Tibial nerve (tissue), 4 donors: ENCODE measurements around the gene DCN. TPM values are rescaled to one million over a fixed set of nuclear protein-coding genes. Genes with fewer than 3 reads are reported as not detected.

Experiments used
- DNase-seq, 2 donors: peaks; one replicate each; pipeline ENCODE4 v3.0.0-alpha.2; 2019; ENCODE audit warnings: low spot score in 2 of 2
- H3K27ac ChIP-seq, 4 donors: fragments of 200-600 bp; sonication (generic) in 3 of 4; one replicate each; pipeline ENCODE4 v1.5.1; 2017 to 2019; ENCODE audit warnings: mild to moderate bottlenecking in 1 of 4
- H3K27me3 ChIP-seq, 2 donors: fragments of 200-600 bp; sonication (generic) in 1 of 2; one replicate each; pipeline versions ENCODE4 v1.5.1 to v1.6.0; 2017 to 2019
- H3K36me3 ChIP-seq, 3 donors: fragments of 200-600 bp; sonication (generic); one replicate each; pipeline ENCODE4 v1.5.1; 2018 to 2019
- H3K4me1 ChIP-seq, 4 donors: fragments of 200-600 bp; sonication (generic) in 3 of 4; one replicate each; pipeline ENCODE4 v1.5.1; 2017 to 2019
- H3K4me3 ChIP-seq, 4 donors: fragments of 200-600 bp; sonication (generic) in 3 of 4; one replicate each; pipeline ENCODE4 v1.5.1; 2017 to 2019; ENCODE audit warnings: mild to moderate bottlenecking in 1 of 4, moderate library complexity in 1 of 4
- H3K9me3 ChIP-seq, 4 donors: fragments of 200-600 bp; sonication (generic) in 3 of 4; one replicate each; pipeline ENCODE4 v1.5.1; 2017 to 2019
- CTCF ChIP-seq, 5 experiments: fragments of 200-600 bp in 3 of 5; fragments of 450-650 bp in 2 of 5; sonication (generic) in 3 of 5; IDR thresholded peaks; one replicate each; pipeline ENCODE4 v1.5.1; 2016 to 2019; ENCODE audit warnings: antibody characterized with exemption in 5 of 5, mild to moderate bottlenecking in 3 of 5, moderate library complexity in 2 of 5
- EP300 ChIP-seq, 2 donors: sonication (generic); formaldehyde crosslinking; IDR thresholded peaks; one replicate each; pipeline ENCODE4 v1.6.1; 2017; ENCODE audit warnings: antibody characterized with exemption in 2 of 2, mild to moderate bottlenecking in 1 of 2
- POLR2A ChIP-seq, 2 donors: fragments of 450-650 bp; IDR thresholded peaks; one replicate each; pipeline ENCODE4 v1.6.1; 2017; ENCODE audit warnings: antibody characterized with exemption in 2 of 2, mild to moderate bottlenecking in 2 of 2, moderate library complexity in 2 of 2
- WGBS, 2 donors: methylation state at CpG; one replicate each; pipeline ENCODE4 v1.1.5; 2018; 5-methylcytosine and 5-hydroxymethylcytosine counted together
- total RNA-seq, 4 donors: library from RNA; depleted of rRNA; stranded (reverse); fragments of >200 nt; gene quantifications; one replicate each; pipeline ENCODE4 v1.1.0, GENCODE V29; 2016

Gene DCN
- total RNA-seq, 4 donors from 2014 or later = 1,578 to 4,304 (median 2,586) TPM

- Histone ChIP-seq H3K36me3 (peaks cover 0 to 3% (median 0%) of the 10 kb centered on the region in 3 donors), H3K27me3 (no peaks in the 10 kb centered on the region), H3K4me1 (peaks cover 5 to 42% (median 11%) of the 10 kb centered on the region in 4 donors), H3K27ac (no peak overlapping the region), H3K9me3 (no peaks in the 10 kb centered on the region), H3K4me3 (no peak overlapping the region)
- WGBS, 2 donors = 67 to 68% methylated on average over 3 of the region's 3 CpGs
- TF ChIP-seq EP300 (IDR thresholded peaks at IDR 0.05) (no peak), POLR2A (IDR thresholded peaks at IDR 0.05) (no peak), CTCF (IDR thresholded peaks at IDR 0.05) (no peak)
- DNase-seq = no peak
Measured at GRCh38 chr12:91143206-91143605, 39.4 kb downstream of the DCN start.

- H3K9me3 ChIP-seq = no peaks in the 10 kb centered on the region
- H3K36me3 ChIP-seq = no peaks in the 10 kb centered on the region
- no peaks in the 10 kb centered on the region for H3K27me3 ChIP-seq
- H3K4me3 ChIP-seq = no peak overlapping the region
- WGBS, 2 donors = 40 to 45% methylated on average over 3 of the region's 3 CpGs
- no peak for DNase-seq
- peaks cover 5 to 50% (median 11%) of the 10 kb centered on the region in 4 donors for H3K4me1 ChIP-seq
- no peak for TF ChIP-seq CTCF (IDR thresholded peaks at IDR 0.05)
- no peak for TF ChIP-seq EP300 (IDR thresholded peaks at IDR 0.05)
- TF ChIP-seq POLR2A (IDR thresholded peaks at IDR 0.05) = no peak
- H3K27ac ChIP-seq = peak overlapping the region in 1 of 4 donors; percentile 4
Measured at GRCh38 chr12:91142221-91142631, 40.4 kb downstream of the DCN start.

GRCh38 chr12:91140026-91140931 lies 42.3 kb downstream of the DCN start:
- Histone ChIP-seq H3K36me3 (no peaks in the 10 kb centered on the region), H3K4me3 (no peak overlapping the region), H3K4me1 (peaks cover 5 to 50% (median 11%) of the 10 kb centered on the region in 4 donors), H3K9me3 (no peaks in the 10 kb centered on the region), H3K27ac (peak overlapping the region in 3 of 4 donors; percentile 41 to 77 (median 70)), H3K27me3 (no peaks in the 10 kb centered on the region)
- 33 to 38% methylated on average over 1 of the region's 1 CpG for WGBS, 2 donors
- TF ChIP-seq POLR2A (IDR thresholded peaks at IDR 0.05) = no peak
- peak in 1 of 2 donors; percentile 63 for TF ChIP-seq EP300 (IDR thresholded peaks at IDR 0.05)
- peak in 1 of 2 donors; percentile 54 for DNase-seq

- H3K36me3 ChIP-seq = no peaks in the 10 kb centered on the region
- WGBS, 2 donors = 41 to 48% methylated on average over 2 of the region's 2 CpGs
Measured at GRCh38 chr12:91139286-91139685, 43.3 kb downstream of the DCN start.

GRCh38 chr12:91138337-91138920 lies 44.2 kb downstream of the DCN start:
- H3K4me1 ChIP-seq = peaks cover 5 to 50% (median 11%) of the 10 kb centered on the region in 4 donors
- peak overlapping the region in 3 of 4 donors; percentile 31 to 77 (median 70) for H3K27ac ChIP-seq
- 32 to 48% methylated on average over 1 of the region's 1 CpG for WGBS, 2 donors
- H3K4me3 ChIP-seq = no peak overlapping the region
- H3K36me3 ChIP-seq = no peaks in the 10 kb centered on the region
- DNase-seq = no peak
- no peak for TF ChIP-seq CTCF (IDR thresholded peaks at IDR 0.05)
- no peak for TF ChIP-seq POLR2A (IDR thresholded peaks at IDR 0.05)
- no peak for TF ChIP-seq EP300 (IDR thresholded peaks at IDR 0.05)
- H3K27me3 ChIP-seq = no peaks in the 10 kb centered on the region
- no peaks in the 10 kb centered on the region for H3K9me3 ChIP-seq

More at GRCh38 chr12:91139286-91139685, 43.3 kb downstream of the DCN start:
- no peak for TF ChIP-seq CTCF (IDR thresholded peaks at IDR 0.05)
- TF ChIP-seq EP300 (IDR thresholded peaks at IDR 0.05) = no peak
- no peak for TF ChIP-seq POLR2A (IDR thresholded peaks at IDR 0.05)
- no peaks in the 10 kb centered on the region for H3K27me3 ChIP-seq
- H3K4me1 ChIP-seq = peaks cover 5 to 50% (median 11%) of the 10 kb centered on the region in 4 donors
- H3K27ac ChIP-seq = peak overlapping the region in 3 of 4 donors; percentile 17 to 77 (median 70)
- no peaks in the 10 kb centered on the region for H3K9me3 ChIP-seq
- no peak for DNase-seq
- H3K4me3 ChIP-seq = no peak overlapping the region
